NCI-H1694 treated with DMSO at 0.1 percent for 48 hours (cell line): ENCODE results near the gene PRKAR1B.
"Not testable (repeated sequence)": the region's sequence is repeated elsewhere in the genome, so short reads cannot be mapped to it uniquely, and the experiment has no call there.

Source experiments
- DNase-seq: peaks from one replicate; lab custom pipeline; 2025; lab: John Stamatoyannopoulos, UW

Gene PRKAR1B

DNA sequence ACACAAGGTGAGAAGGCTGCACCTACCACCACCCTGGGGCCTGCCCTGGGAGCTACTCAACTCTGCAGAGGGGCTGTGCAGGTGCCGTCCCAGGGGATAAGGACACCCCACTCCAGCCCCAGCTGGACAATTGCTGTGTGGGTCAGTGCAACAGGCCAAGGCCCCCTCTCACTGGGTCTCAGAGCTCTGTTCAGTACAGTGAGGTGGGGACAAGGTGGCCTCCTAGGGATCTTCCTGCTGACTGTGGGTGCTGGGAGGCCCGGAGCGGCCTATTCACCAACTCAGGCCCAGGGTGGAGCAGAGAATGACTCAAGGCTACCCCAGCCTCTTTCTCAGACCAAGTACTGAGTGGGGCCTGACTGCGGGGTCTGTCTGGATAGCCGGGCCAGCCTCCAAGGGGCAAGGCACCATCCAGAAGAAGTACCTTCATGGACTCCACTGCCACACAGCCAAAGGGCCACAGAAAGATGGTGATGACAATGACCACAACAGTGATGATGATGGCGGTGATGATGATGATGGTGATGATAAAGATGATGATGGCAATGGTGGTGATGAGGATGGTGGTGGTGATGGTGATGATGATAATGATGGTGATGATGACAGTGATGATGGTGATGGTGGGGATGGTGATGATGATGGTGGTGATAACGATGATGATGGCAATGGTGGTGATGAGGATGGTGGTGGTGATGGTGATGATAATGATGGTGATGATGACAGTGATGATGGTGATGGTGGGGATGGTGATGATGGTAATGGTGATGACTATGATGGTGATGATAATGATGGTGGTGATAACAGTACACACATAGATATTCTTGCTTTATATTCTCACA, 60.4 kb downstream of the PRKAR1B start:
- DNase-seq = no peak

DNA sequence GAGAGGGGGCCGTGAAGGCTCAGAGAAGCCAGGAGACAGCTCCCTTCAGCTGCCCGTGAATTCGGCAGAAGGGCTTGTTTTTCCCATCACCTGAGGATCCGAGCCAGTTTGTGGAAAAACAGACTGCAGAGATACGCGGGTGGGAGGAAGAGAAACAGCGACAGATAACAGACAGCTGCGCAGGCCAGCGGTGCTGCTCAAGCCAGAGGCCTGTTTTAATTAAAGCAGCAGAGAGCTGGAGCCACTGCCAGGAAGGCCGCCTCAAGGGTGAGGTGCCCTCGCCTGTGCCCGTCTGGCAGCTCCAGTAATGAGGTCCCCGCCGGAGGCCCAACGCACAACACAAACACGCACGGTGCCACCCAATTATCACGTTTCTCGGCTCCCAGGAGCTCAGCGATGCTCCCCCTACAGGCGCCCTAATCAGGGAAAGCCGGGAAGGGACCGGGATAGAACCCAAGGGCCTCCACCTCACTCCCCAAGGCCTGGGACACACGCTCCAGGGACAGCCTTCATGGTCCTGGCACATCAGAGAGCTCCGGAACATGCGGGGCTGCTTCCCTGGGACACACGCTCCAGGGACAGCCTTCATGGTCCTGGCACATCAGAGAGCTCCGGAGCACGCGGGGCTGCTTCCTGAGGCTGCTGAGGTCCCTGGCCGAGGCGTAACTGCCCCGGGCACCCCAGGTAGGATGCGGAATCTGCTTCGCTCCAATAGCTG, 61.2 kb downstream of the PRKAR1B start:
- DNase-seq = no peak

DNA sequence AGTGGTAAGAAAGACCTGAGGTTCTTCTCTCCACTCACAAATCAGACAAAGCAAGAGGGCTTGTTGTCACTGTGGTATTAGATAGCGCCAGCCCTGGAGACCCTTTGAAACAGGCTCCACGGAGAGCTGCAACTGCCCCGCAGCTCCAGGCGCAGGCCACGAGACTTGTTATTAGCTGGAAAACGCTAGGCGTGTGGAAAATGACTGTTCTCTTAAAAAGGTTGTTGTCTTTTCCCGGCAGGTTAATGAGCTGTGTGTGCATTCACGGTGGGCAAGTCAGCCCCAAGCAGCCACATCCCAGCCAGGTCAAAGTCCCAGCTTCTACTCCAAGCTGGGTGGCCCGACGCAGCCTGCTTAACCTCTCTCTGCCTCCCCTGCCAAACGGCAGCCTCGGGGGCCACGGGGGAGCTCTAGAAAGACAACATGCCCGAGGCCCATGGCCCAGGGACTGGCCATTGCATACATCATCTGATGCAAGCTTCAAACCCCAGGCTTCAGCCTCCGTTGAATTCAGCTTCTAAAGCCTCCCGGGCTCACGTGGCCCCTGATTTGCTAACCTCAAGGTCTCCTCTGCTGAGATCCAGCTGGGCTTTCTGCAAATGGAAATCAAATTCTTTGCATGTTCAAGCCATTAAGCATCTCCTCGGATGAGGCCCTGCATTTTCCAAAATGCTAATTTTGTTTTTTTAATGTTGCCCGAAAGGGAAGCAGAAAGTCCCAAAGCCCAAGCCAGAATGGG, 61.9 kb downstream of the PRKAR1B start:
- no peak for DNase-seq

DNA sequence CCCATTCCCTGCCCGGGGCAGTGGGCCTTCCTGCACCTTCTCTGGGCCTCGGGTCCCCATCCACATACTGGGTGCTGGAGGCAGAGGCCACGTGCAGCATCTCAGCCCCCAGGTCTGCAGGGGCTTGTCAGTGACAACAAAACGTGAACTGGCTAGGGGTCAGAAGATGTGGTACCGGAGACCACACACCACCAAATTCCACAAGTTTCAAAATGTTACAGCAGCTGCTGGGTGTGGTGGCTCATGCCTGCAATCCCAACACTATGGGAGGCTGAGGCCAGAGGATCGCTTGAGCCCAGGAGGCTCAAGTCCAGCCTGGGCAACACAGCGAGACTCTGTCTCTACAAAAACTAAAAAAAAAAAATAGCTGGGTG, 62.7 kb downstream of the PRKAR1B start:
- DNase-seq = no peak

DNA sequence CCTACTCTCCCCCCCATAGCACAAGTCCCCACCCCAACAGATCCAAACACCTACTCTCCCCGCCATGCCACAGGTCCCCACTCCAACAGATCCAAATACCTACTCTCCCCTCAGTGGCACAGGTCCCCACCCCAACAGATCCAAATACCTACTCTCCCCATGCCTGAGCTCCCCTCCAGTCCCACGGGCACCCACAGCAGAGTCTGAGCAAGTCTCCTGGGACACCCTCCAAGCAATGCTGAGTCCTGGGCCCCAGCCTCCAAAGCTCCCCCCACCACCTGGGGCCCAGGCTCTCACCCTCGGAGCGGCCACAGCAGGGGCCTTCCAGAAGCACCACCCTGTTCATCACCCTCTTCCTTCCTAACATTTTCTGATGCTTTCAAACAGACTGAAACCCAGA, 64.5 kb downstream of the PRKAR1B start:
- DNase-seq = no peak

DNA sequence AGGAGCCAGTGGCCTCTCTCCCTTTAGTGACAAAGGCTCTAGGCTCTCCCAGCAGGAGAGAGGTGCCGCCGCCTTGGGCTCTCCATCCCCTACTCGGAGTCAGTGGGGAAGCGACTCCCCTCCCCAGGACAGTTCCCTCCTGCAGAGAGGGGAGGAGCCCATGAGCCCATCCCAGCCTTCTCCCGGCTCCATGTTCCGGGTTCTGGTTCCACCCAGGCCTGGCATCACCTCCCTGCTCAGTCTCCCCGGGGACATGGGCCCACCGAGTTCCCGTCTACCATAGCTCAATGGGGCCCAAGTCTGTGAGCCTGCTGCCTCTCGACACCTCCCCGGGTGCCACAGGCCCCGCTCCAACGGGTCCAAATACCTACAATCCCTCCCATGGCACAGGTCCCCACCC, 67.1 kb downstream of the PRKAR1B start:
- no peak for DNase-seq

DNA sequence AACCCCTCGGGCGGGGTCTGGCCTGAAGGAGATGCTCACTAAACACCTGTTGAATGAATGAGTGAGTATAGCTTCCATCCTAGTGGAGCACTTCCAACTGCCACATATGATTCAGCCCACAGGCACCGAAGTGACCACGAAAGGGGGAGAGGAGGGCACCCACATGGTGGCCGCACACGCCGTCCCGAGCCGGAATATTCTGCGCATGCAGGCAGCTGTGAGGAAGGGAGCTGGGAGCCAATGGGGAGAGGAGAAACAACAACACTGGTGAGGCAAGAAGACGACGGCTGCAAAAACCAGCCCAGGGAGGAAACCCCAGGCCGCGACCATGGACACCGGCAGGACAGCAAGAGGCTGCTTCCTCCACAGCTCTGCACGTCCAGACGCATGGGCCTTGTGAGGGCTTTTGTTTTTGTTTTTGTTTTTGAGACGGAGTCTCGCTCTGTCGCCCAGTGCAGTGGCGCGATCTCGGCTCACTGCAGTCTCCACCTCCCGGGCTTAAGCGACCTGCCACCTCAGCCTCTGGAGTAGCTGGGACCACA, 67.7 kb downstream of the PRKAR1B start:
- DNase-seq = no peak

DNA sequence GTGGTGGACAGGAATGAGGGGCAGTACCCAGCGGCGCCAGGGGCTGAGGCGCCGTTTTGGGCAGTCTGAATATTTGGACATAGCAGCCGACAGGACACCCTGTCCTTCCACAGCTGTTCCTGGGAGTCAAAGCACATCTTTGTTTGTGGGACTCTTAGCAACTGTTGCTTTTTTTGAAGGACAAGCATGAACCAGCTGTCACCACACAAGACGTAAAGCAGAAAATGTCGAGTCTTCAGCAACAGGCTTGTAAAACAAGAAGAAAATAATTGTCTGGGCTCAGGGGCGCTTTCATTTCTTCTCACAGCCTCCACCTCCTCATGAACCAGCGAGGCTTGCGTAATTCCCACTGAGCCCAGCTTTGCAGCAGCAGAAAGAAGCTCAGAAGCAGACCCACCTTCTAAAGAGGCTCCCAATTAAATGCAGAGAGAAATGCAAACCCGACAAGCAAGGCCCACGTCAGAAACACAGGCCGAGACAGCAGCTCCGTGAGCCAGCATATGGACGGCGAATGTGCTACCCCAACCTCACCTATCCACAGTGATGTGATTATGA, 69.4 kb downstream of the PRKAR1B start:
- DNase-seq = no peak

DNA sequence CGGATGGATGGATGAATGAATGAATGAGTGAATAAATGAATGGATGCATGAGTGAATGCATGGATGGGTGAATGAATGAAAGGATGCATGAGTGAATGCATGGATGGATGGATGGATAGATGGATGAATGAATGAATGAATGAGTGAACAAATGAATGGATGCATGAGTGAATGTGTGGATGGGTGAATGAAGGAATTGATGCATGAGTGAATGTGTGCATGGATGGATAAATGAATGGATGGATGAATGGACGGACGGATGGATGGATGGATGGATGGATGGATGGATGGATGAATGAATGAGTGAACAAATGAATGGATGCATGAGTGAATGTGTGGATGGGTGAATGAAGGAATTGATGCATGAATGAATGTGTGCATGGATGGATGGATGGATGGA, 70.1 kb downstream of the PRKAR1B start:
- not testable (repeated sequence) for DNase-seq

DNA sequence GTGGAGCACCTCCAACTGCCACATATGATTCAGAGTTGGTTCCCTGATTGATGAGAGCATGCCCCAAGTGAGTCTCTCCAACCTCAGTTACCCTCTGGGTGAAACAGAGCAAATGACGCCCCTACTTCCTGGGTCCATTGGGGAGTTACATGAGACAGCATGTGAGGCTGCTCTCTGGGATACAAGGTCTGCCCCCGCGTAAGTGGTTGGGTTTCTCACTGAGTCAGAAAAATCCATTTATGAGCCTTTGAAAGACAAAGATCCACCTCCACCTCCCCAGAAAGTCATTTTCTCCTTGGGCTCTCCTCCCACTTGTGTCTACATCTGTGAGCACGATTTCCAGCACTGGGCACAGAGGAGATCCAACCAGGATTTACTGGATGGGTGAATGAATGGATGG, 71.3 kb downstream of the PRKAR1B start:
- no peak for DNase-seq

DNA sequence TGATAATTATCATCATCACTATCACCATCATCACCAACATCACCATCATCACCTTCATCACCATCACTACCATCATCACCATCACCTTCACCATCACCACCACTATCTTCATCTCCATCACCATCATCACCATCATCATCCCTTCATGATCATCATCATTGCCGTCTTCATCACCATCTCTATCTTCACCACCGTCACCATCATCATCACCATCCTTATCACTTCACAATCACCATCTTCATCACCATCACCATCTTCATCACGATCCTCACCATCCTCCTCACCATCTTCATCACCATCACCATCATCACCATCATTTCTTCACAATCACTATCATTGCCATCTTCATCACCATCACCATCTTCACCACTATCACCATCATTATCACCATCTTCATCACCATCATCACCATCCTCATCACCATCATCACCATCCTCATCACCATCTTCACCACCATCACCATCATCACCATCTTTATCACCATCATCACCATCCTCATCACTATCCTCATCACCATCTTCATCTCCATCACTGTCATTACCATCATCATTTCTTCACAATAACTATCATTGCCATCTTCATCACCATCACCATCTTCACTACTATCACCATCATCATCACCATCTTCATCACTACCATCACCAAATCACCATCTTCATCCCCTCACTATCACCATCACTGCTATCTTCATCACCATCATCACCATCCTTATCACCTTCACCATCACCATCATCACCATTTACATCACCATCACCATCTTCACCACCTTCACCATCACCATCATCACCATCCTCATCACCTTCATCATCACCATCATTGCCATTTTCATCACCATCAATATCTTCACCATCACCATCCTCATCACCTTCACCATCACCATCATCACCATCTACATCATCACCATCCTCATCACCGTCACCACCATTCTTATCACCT, 73.0 kb downstream of the PRKAR1B start:
- DNase-seq = no peak

DNA sequence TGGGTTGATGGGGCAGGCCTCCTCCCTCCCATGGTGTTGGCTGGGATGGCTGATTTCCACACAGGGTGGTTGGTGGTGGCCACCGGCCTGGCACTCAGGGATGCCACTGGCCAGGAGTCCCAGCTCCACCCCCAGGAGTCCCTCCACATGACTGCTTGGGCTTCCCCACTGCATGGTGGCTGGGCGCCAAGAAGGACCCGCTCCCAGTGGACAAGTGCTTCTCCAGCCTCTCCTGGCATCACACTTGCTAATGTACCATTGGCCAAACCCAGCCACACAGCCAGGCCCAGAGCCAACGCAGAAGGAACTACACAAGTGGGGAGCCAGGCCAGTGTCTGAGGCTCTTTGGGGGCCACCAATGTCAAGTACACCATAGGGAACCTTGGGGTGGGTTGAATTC, 74.2 kb downstream of the PRKAR1B start:
- no peak for DNase-seq

DNA sequence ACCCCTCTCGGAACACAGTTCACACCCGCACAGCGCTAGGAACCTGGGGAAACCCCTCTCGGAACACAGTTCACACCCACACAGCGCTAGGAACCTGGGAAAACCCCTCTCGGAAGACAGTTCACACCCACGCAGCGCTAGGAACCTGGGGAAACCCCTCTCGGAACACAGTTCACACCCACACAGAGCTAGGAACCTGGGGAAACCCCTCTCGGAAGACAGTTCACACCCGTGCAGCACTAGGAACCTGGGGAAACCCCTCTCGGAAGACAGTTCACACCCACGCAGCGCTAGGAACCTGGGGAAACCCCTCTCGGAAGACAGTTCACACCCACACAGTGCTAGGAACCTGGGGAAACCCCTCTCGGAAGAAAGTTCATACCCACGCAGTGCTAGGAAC, 74.9 kb downstream of the PRKAR1B start:
- not testable (repeated sequence) for DNase-seq

DNA sequence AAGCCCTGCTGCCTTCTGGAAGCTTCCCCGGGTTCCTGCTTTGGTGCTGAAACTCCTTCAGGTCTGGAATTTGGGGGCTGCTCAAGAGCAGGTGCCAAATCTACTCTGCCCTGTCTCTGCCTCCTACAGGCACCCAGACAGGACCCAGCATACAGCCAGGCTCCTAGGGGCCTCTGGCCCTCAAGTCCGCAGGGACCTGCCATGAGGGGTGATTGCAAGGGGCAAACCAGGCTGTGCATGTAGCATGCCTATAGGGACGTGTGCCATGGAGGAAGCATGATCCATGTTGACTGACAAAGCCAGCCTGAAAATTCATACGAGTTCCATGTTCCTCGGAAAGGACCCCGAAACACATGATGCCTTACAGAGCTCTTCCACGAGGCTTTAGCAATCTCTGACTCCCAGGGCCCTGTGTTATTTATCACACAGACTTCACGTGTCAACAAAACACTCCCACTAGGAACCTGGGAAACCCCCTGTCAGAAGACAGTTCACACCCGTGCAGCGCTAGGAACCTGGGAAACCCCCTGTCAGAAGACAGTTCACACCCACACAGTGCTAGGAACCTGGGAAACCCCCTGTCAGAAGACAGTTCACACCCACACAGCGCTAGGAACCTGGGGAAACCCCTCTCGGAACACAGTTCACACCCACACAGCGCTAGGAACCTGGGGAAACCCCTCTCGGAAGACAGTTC, 75.9 kb downstream of the PRKAR1B start:
- no peak for DNase-seq

DNA sequence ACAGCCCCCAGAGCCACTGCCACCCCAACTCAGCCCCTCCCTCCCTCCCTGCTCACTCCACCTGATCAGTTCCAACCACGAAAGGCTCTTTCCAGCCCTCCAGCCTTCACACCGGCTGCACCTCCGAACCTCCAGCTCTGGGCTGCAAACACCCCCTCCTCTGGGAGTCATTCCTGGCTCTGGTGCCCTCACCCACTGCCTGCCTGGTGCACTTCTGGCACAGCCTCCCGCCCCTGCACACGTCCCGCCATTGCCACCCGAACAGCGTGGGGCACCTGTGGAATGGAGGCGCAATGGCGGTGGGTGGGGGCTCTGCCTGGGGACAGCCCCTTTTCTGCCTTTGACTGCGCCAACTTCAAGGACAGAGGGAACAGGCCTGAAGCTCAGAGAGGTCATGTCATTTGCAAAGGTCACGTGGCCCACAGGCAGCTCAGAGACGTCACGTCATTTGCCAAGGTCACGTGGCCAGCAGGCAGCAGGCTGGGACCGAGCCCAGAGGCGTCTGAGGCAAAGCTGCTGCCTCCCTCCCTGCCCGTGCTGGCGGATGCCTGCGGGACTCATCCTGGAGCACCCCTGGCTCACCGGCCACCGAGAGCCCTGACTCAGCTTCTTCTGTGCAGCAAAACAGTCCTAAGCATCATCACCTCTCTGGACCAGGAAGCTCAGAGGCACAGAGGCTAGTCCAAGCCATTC, 76.6 kb downstream of the PRKAR1B start:
- no peak for DNase-seq

DNA sequence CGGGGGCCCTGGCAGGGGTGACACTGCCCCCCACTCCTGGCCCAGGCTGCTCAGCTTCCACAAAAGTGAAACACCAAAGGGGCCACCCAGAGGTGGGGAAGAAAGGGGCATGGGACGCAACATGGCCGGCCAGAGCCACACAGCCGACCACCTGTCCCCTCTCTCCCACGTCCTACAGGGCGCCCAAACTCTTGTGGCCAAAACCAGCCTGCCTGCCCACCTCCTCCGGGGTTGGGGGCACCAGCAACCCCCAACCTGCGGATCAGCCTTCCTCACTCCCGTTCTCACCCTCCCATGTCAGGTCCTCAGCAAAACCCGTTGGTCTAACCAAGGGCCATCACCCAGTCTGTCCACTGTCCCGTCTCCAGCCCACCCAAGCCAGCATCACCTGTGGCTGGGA, 80.1 kb downstream of the PRKAR1B start:
- DNase-seq = no peak

DNA sequence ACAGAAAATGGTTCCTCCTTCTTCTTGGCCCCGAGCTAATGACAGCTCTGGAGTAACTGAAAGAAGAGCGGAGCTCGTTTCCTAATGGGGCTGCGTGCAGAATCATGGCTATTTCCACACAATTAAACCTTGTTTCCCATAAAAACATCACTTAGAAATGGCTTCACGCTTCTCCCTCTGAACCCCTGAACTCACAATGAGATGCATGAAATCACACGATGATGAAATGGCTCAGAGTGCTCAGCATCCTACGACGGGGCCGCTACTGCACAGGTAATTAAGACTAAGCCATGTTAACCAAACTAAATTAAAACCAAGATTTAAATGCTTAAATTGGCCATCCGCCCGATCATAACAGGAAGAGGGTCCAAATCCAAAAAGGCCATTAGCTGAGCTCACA, 80.6 kb downstream of the PRKAR1B start:
- DNase-seq = no peak

DNA sequence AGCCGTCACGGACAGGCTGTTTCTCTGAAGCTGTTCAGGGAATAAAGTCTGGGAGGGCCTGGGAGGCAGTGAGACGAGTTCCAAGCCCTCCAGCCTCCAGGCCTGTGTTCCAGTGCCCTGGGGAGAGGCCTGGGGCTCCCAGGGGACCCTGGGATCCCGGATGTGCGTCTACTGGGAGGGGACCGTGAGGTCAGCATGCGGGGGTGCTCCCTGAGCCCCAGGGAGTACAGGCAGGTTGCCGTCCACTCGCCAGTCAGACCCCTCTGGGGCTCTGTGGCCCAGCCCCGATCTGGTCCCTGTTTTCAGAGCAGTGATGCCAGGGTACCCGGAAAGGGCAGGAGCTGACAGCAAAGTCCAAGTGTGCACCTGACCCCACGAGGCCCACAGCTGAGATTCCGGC, 81.5 kb downstream of the PRKAR1B start:
- no peak for DNase-seq

DNA sequence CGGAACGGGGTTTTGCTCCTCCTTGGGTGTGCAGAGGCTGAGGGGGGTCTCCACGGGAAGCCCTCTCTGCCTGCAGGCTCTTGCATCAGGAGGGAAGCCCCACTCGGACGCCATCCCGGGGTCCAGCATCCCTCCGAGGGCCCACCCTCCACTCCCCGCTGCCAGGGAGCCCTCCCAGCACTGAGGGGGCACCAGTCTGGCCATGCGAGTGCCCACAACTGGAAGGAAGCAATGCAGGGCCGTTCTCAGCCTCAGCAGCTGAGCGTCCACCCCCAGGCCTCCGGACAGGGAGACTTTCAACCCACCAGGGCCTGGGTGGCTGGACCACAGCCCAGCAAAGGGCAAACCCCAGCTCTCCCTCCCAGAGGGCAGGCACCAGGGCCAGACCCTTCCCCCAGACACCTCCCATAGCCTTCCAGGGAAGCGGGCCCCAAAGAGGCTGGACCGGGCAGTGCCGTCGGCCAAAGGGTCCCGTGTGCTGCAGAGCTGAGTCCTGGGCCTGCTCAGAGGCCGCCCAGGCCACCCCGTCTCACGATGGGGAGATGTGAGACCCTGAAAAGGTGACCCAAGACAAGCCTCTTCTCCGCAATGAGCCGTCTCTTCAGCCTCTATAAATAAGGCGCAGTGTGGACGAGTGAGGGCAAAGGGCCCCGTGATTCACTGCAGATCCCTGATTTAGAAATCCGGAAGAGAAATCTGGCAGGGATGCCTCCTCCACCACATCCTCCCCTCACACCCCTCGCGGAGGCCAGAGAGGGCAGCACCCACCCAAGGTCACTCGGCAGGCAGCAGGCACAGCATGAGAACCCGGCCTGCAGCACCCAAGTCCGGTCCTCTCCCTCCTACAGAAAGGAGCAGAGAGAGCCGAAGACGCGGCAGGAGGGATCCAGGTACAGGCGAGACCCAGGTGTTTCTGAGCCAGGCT, 82.4 kb downstream of the PRKAR1B start:
- no peak for DNase-seq
